Activated T-cell treated with anti-CD3 and anti-CD28 coated beads, Interleukin-2, amount 50 U/mL, for 48 hours (primary cell): ENCODE measurements around the gene NEDD4L.

Source experiments
- DNase-seq, 2 experiments: peaks; one replicate each; pipeline ENCODE4 v3.0.0-alpha.2; 2020

Gene NEDD4L

GRCh38 chr18:58054041-58054781 is 10.2 kb downstream of the NEDD4L start:
- no peak for DNase-seq

DNA sequence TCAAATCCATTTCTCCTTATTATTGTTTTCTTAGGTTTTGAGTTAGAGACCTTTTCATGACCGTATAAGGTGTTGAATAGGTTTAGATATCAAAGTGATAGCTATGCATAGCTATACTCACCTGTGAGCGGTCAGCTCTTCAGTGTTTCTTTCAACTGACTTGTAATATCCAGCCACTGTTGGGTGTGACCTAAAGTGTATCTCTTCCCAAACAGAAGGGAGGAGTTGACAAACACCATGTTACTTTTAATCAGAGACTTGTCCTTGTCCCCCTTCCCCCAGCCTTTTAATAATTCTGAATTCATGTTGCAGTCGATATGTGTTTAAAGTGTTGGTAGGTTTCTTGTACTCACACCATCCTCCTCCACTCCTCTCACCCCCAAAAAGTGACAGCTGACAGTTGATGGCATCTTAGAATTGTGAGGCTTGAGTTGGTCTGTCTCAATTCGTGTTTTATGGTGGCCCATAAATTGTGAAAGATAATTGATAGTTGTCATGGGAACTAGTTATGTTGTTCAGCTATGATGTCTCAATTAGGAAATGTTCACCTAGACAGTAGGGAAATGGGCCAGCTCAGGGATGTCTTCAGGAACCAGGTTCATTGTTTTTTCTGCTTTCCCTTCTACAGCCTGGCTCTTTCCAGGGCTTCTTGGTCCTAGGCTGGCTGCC is 12.0 kb downstream of the NEDD4L start:
- no peak for DNase-seq

DNA sequence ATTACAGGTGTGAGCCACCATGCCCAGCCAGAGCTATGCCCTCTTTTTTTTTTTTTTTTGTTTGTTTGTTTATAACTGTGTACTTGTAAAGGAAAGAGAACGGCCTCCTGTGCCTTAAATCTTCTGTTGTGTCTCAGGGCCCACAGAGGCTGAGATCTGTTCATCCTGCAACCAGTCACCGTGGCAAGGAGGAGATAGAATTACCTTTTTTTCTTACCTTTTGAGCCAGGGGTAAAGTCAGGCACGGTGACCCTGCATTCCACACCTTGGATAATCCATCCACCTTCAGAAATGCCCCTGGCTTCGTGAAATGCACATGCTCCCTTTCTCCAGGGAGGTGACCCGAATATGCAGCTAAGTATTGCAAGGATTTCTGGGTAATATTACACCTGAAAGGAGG is 12.8 kb downstream of the NEDD4L start:
- no peak for DNase-seq

GRCh38 chr18:58057291-58057965 is 13.4 kb downstream of the NEDD4L start:
- no peak for DNase-seq

DNA sequence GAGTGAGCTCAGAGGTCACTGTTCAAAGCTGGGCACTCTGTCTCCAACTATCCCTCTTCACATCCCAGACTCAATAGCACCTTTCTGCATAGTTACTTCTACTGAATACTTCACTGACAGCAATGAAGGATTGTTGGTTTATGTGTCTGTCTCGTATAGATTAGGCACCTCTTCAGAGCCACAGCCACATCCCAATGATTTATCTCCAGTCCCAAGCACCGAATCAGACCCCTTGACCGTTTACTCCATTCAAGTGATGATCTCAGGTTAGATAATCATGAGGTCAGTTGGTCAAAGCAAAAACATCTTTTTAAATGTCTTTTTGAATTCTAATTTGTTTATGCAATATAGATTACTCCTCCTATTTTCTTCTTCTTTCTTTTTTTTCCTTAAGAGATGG is 14.7 kb downstream of the NEDD4L start:
- DNase-seq, result no peak

DNA sequence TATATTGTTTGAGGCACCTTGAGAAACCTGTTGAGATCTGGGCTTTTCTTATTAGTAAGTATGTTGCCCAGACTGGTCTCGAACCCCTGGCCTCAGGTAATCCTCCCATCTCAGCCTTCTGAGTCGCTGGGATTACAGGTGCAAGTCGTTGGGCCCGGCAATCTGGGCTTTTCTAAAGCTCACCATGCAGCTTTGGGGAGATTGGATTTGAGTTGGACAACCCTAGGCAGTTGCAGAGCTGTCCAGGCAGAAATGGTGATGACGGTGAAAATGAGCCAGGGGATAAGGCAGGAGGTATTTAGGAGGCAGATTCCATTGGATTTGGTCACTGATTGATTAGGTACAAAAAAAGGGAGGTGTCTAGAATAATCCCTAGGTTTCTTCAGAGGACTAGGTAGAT is 16.2 kb downstream of the NEDD4L start:
- DNase-seq, result no peak

DNA sequence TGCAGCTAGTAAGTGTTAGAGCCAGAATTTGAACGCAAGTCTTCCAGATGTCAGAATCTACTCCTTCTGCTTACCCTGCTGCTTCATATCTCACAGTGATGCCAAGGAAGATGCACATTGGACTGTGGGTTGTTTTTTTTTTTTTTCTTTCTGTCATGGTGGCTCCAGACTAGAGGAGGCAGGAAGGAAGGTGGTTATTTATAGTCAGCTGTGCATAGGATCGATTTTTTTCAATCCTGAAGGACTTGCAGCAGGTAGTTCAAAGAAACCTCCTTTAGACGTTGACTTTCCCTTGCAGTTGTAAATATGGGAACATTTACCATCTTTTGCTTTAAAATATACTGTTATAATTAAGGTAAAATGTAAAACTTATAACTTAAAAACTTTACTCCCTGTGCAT is 17.3 kb downstream of the NEDD4L start:
- no peak for DNase-seq

GRCh38 chr18:58064406-58064998 is 20.5 kb downstream of the NEDD4L start:
- DNase-seq, result no peak

DNA sequence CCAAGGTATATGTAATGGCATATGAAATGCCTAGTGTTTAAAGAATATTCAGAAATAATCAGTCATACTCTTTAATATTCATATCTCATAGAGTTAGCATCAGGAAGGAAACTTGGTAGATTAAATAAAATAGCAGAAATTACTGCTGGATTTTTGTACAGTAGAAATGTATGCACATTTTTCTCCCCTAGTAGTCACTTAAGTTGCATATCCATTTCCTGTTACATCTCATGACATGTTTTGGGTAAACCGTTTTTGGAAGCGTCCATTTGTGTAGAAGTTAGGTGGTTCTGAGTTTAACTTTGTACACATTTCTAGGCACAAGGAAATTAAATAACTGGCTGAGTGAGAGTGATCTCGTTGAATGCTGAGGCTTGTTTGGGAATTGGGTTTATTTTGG is 21.9 kb downstream of the NEDD4L start:
- DNase-seq, result no peak

GRCh38 chr18:58067601-58068000 is 23.6 kb downstream of the NEDD4L start:
- no peak for DNase-seq

GRCh38 chr18:58069099-58069498 is 25.1 kb downstream of the NEDD4L start:
- DNase-seq, result no peak

GRCh38 chr18:58069721-58070292 is 25.8 kb downstream of the NEDD4L start:
- DNase-seq, result no peak

DNA sequence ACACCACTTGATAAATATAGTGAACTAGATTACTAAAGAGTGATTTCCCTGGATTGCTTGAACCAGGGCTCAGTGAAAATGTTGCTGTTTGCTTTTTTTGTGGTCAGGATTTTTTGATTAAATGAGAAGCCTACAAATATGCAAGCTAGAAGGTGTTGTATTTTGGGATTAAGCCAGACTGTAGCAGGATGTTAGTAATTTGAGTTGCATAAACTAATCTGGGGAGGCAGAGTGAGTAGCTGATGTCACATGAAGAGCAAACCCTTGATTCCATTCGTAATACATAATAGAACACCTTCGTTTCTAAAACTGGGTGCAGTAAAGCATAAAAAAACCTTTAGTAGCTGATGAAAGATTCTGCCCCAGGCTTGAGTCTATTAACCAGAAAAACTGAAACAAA is 32.0 kb downstream of the NEDD4L start:
- no peak for DNase-seq

DNA sequence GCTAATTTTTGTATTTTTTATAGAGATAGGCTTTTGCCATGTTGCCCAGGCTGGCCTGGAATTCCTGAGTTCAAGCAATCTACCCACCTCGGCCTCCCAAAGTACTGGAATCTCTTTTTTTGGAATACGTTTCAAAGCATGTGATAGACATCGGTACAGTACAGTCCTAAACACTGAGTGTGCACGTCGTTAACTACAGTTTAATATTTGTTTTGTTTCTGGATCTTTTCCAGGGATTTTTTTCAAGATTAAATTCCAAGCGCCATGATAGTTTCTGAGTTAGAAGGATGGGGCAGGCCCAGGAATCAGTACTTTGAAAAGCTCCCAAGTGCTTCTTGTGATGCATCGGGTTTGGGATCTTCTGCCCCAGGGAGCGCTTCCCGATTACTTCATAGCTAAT is 33.3 kb downstream of the NEDD4L start:
- no peak for DNase-seq

DNA sequence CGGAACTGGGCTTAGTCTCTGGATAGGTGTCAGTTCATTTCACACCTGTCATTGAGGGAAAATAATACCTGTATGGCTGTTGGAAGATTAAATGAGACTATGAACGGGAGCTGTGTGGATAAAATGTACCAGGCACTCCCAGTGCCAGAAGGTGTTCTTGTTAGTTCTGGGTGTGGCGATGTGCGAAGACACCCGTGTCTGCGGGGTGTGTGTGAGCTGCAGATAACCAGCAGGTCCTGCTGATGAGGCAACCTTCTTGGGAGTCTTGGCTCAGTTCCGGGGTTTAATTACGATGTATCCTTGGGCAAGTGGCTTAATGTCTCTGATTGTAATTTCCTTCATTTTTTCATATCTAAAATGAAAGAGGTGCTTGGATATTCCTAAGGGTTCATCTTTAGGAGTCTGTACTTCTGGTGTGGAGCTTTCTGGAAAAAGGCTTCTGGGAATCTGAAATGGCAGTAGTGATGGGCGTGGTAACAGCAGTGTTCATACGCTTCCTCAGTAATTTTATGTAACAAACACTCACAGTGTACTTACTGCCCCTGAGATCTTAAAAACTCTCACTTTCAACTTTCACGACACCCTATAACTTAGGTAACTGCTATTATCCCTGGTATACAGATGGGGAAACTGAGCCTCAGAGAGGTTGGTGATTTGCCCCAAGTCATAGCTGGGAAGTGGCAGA is 35.0 kb downstream of the NEDD4L start:
- DNase-seq, result no peak

GRCh38 chr18:58080451-58080850 is 36.4 kb downstream of the NEDD4L start:
- no peak for DNase-seq

DNA sequence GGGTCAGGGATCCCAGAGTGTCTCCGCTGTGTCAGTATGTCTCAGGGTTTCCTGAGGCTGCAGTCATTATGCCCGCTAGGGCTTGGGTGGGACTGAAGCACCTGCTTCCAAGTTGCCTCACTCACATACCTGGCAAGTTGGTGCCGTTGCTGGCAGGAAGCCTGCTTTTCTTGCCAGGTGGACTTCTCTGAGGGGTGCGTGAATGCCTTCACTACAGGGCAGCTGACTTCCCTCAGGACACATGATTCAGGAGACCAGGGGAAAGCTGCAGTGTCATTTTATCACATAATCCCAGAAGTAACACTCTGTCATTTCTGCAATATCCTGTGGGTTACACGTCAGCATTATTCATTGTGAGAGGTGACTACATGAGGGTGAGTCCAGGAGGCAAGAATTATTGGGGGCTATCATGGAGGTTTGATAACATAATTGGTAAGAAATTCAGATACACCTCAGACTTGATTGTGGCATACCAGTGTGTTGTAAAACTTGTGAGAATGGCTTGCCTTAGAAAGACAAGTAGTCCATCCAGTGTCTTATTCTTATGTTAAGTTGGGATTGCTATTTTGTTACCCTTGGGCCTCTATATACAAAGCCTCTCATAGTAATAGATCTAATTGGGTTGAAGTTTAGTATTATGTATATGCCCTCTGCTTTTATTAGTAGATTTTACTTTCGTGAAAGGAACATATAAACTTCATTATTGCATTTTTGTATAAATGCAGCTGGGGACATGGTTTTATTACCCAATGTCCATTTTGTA is 44.1 kb downstream of the NEDD4L start:
- peak; percentile 19 to 20 for DNase-seq

GRCh38 chr18:58088691-58089065 is 44.7 kb downstream of the NEDD4L start:
- no peak for DNase-seq

GRCh38 chr18:58091099-58091611 is 47.1 kb downstream of the NEDD4L start:
- no peak for DNase-seq

DNA sequence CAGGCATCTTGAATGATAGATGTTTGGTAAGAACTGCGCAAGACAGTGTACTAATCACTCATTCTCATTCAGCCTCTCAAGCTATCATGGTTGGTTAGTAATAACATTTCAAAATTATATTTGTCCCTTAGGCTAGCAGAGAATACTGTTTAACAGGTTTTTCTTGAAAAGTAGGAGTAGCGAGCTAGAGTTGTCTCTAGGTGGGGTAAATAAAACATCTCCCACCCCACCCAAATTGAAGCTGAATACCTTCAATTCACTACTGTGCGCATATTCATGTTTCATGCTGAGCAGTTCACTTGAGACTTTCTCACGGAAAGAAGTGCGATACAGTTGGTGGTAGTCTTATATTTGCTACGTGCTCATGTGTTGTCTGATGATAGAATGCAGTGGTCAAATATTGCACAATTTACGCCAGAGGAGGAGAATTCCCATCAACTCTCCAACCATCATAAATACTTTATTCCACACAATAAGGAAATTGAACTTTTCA is 49.3 kb downstream of the NEDD4L start:
- no peak for DNase-seq

- DNase-seq, result no peak
Observed at GRCh38 chr18:58095222-58095621, 51.2 kb downstream of the NEDD4L start.

GRCh38 chr18:58095655-58096054 is 51.6 kb downstream of the NEDD4L start:
- no peak for DNase-seq
